HEK293T (cell line): Measurements from ENCODE around the gene COBLL1.

Experiments used
- BHLHE40 ChIP-seq: fragments of 450-650 bp; IDR thresholded peaks from 2 replicates; pipeline ENCODE4 v1.6.1; 2016; ENCODE audit warnings: mild to moderate bottlenecking, moderate library complexity, borderline replicate concordance
- FOXA1 ChIP-seq: fragments of 450-650 bp; IDR thresholded peaks from 2 replicates; pipeline ENCODE4 v1.6.1; 2016; ENCODE audit warnings: mild to moderate bottlenecking
- FOXK2 ChIP-seq: fragments of 450-650 bp; IDR thresholded peaks from 2 replicates; pipeline ENCODE4 v1.6.1; 2016; ENCODE audit warnings: mild to moderate bottlenecking
- NFRKB ChIP-seq: fragments of 450-650 bp; IDR thresholded peaks from 2 replicates; pipeline ENCODE4 v1.6.1; 2016; ENCODE audit warnings: mild to moderate bottlenecking, moderate library complexity
- SP1 ChIP-seq: fragments of 450-650 bp; IDR thresholded peaks from 2 replicates; pipeline ENCODE4 v1.6.1; 2017

DNA sequence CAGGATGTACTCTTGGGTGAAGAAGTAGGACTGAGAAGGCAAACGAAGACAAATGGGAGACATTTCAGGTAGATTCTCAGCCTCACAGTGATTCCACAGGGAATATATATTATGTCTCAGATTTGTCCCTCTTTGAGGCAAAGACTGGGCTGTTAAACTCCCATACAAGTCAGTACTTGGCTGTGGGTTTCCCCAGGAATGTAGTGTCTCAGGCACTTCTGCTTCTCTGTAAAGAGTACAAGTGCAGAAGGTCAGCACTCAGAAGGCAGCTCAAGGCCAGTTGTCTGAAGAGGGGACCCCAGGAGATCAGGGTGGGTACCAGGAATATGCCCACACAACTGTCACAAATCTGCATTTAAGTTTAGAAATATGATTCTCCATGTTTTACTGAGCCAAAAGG lies 39.9 kb upstream of the COBLL1 start:
- TF ChIP-seq FOXA1 (no peak), SP1 (no peak), NFRKB (no peak), BHLHE40 (no peak), FOXK2 (no peak)
